Measurements from ENCODE around the gene LINC01488.

DNA sequence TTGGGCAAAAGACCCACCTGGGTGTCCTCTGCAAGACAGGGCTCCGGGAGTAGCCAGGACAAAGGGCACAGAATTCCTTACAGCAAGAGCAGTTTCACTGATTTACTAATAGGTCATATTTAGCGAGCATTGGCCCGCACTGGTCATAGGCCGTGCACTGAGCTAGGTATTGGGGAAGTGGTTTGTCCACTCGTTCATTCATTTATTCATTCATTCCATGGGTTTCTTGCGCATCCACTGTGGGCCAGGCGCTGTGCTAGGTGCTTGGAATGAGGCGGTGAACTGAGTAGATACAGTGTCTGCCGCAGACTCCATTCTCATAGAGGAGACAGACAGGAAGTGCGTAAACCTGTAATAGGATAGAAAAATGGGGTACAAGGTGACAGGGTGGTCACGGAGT is 13.2 kb upstream of the LINC01488 start:
- TF ChIP-seq CTCF (IDR thresholded peaks at IDR 0.05) (no peak), POLR2A (IDR thresholded peaks at IDR 0.05) (no peak), POLR2AphosphoS5 (IDR thresholded peaks at IDR 0.05) (no peak)

All from breast epithelium (tissue), 3 donors.